Peyer's patch (tissue), 4 donors: ENCODE measurements around the gene CAMK1. TPM values are rescaled to one million over a fixed set of nuclear protein-coding genes. Genes with fewer than 3 reads are reported as not detected.
A peak's percentile ranks its signal among the peaks of the same experiment; 100 is the strongest.

Experiments used
- DNase-seq, 3 donors: peaks; one replicate each; pipeline ENCODE4 v3.0.0-alpha.2; 2017 to 2019
- H3K27ac ChIP-seq, 4 donors: fragments of 200-600 bp; sonication (generic); one replicate each; pipeline ENCODE4 v1.5.1; 2016 to 2019
- H3K27me3 ChIP-seq, 2 donors: fragments of 200-600 bp; sonication (generic); one replicate each; pipeline ENCODE4 v1.5.1; 2019
- H3K36me3 ChIP-seq, 3 donors: fragments of 200-600 bp; sonication (generic); one replicate each; pipeline ENCODE4 v1.5.1; 2016 to 2019
- H3K4me1 ChIP-seq, 4 donors: fragments of 200-600 bp; sonication (generic); one replicate each; pipeline ENCODE4 v1.5.1; 2016 to 2019
- H3K4me3 ChIP-seq, 4 donors: fragments of 200-600 bp; sonication (generic); 1 replicate in 3 of 4; 2 replicates in 1 of 4; pipeline ENCODE4 v1.5.1; 2016 to 2019; ENCODE audit warnings: mild to moderate bottlenecking in 1 of 4
- H3K9me3 ChIP-seq, 4 donors: fragments of 200-600 bp; sonication (generic); one replicate each; pipeline ENCODE4 v1.5.1; 2016 to 2019; ENCODE audit warnings: mild to moderate bottlenecking in 1 of 4
- CTCF ChIP-seq, 6 experiments: fragments of 450-650 bp in 4 of 6; fragments of 200-600 bp in 2 of 6; sonication (generic) in 1 of 6; IDR thresholded peaks; one replicate each; pipeline ENCODE4 v1.5.1; 2017 to 2019; ENCODE audit warnings: antibody characterized with exemption in 6 of 6, mild to moderate bottlenecking in 3 of 6, moderate library complexity in 1 of 6
- POLR2A ChIP-seq, 2 donors: fragments of 450-650 bp; IDR thresholded peaks; one replicate each; pipeline ENCODE4 v1.5.1; 2017; ENCODE audit warnings: antibody characterized with exemption in 2 of 2, mild to moderate bottlenecking in 2 of 2, moderate library complexity in 2 of 2
- total RNA-seq, 4 donors: library from RNA; depleted of rRNA; stranded (reverse); fragments of >200 nt; gene quantifications; one replicate each; pipeline ENCODE4 v1.1.0, GENCODE V29; 2016

CAMK1 gene
- total RNA-seq, 4 donors from 2014 or later = 5.6 to 51.2 (median 10.4) TPM

- H3K27ac ChIP-seq = no peak overlapping the region
- H3K36me3 ChIP-seq = no peaks in the 10 kb centered on the region
- no peaks in the 10 kb centered on the region for H3K9me3 ChIP-seq
- H3K4me3 ChIP-seq = no peak overlapping the region
- peaks cover 0 to 7% (median 3%) of the 10 kb centered on the region in 4 donors for H3K4me1 ChIP-seq
- no peak for TF ChIP-seq CTCF (IDR thresholded peaks at IDR 0.05)
- no peak for TF ChIP-seq POLR2A (IDR thresholded peaks at IDR 0.05)
- no peak for DNase-seq
- H3K27me3 ChIP-seq = no peaks in the 10 kb centered on the region
Observed at GRCh38 chr3:9727743-9728142, 42.0 kb downstream of the CAMK1 start.

GRCh38 chr3:9727041-9727595 is 42.6 kb downstream of the CAMK1 start:
- no peaks in the 10 kb centered on the region for H3K36me3 ChIP-seq
- no peaks in the 10 kb centered on the region for H3K27me3 ChIP-seq
- TF ChIP-seq POLR2A (IDR thresholded peaks at IDR 0.05) = no peak
- TF ChIP-seq CTCF (IDR thresholded peaks at IDR 0.05) = peak in 5 of 6 experiments; percentile 22 to 54 (median 33)
- H3K27ac ChIP-seq = no peak overlapping the region
- H3K9me3 ChIP-seq = no peaks in the 10 kb centered on the region
- peak in 2 of 3 donors; percentile 48 to 64 for DNase-seq
- H3K4me3 ChIP-seq = no peak overlapping the region
- H3K4me1 ChIP-seq = peaks cover 0 to under 1% (median 0%) of the 10 kb centered on the region in 4 donors

GRCh38 chr3:9725775-9726515 is 43.8 kb downstream of the CAMK1 start:
- TF ChIP-seq POLR2A (IDR thresholded peaks at IDR 0.05) (no peak), CTCF (IDR thresholded peaks at IDR 0.05) (no peak)

GRCh38 chr3:9721700-9722060 is 48.1 kb downstream of the CAMK1 start:
- H3K27me3 ChIP-seq = no peaks in the 10 kb centered on the region
- TF ChIP-seq CTCF (IDR thresholded peaks at IDR 0.05) (no peak), POLR2A (IDR thresholded peaks at IDR 0.05) (no peak)
- no peaks in the 10 kb centered on the region for H3K9me3 ChIP-seq
- no peak for DNase-seq
- no peak overlapping the region for H3K4me3 ChIP-seq
- H3K36me3 ChIP-seq = no peaks in the 10 kb centered on the region
- no peaks in the 10 kb centered on the region for H3K4me1 ChIP-seq
- no peak overlapping the region for H3K27ac ChIP-seq

More at GRCh38 chr3:9725775-9726515, 43.8 kb downstream of the CAMK1 start:
- H3K27me3 ChIP-seq = no peaks in the 10 kb centered on the region
- no peak for DNase-seq
- H3K4me3 ChIP-seq = no peak overlapping the region
- H3K36me3 ChIP-seq = no peaks in the 10 kb centered on the region
- H3K27ac ChIP-seq = no peak overlapping the region
- no peaks in the 10 kb centered on the region for H3K4me1 ChIP-seq
- H3K9me3 ChIP-seq = no peaks in the 10 kb centered on the region

GRCh38 chr3:9721015-9721699 is 48.6 kb downstream of the CAMK1 start:
- TF ChIP-seq CTCF (IDR thresholded peaks at IDR 0.05) (no peak), POLR2A (IDR thresholded peaks at IDR 0.05) (no peak)
- peaks cover 0 to 3% (median 0%) of the 10 kb centered on the region in 4 donors for H3K4me1 ChIP-seq
- H3K27ac ChIP-seq = no peak overlapping the region
- H3K36me3 ChIP-seq = no peaks in the 10 kb centered on the region
- no peaks in the 10 kb centered on the region for H3K9me3 ChIP-seq
- no peak for DNase-seq
- no peak overlapping the region for H3K4me3 ChIP-seq
- H3K27me3 ChIP-seq = no peaks in the 10 kb centered on the region
